CD4-positive, alpha-beta memory T cell (primary cell): Measurements from ENCODE around the gene FHL1. TPM values are rescaled to one million over a fixed set of nuclear protein-coding genes. Genes with fewer than 3 reads are reported as not detected.

Experiments used
- CTCF ChIA-PET: fragments of 350-600 bp; sonication (Branson Sonifier 250); formaldehyde crosslinking; loops from one replicate; lab custom pipeline; 2021; ENCODE audit warnings: inconsistent platforms; ENCODE audit not compliant: partially characterized antibody; lab: Charles Lee
- POLR2A ChIA-PET: fragments of 350-600 bp; sonication (Branson Sonifier 250); formaldehyde crosslinking; loops from one replicate; lab custom pipeline; 2021; ENCODE audit not compliant: partially characterized antibody; lab: Charles Lee
- DNase-seq, 5 donors: peaks; one replicate each; pipeline versions ENCODE4 v3.0.0 to v3.0.0-alpha.2; 2020 to 2022; ENCODE audit warnings: mixed read lengths in 1 of 5
- H3K27ac ChIP-seq: one replicate; pipeline ENCODE4 v1.7.0; 2013; ENCODE audit warnings: low read depth, low read length
- H3K27me3 ChIP-seq: 2 replicates; pipeline ENCODE4 v1.7.0; 2013; ENCODE audit warnings: mild to moderate bottlenecking, low read length, moderate library complexity; ENCODE audit not compliant: insufficient read depth
- H3K36me3 ChIP-seq: 2 replicates; pipeline ENCODE4 v1.7.0; 2013; ENCODE audit warnings: mild to moderate bottlenecking, low read length, moderate library complexity; ENCODE audit not compliant: insufficient read depth
- H3K4me1 ChIP-seq: 2 replicates; pipeline ENCODE4 v1.7.0; 2013; ENCODE audit warnings: mild to moderate bottlenecking, low read length, moderate library complexity; ENCODE audit not compliant: insufficient read depth
- H3K4me3 ChIP-seq, 2 donors: one replicate each; pipeline ENCODE4 v1.7.0; 2013; ENCODE audit warnings: low read length in 2 of 2, mild to moderate bottlenecking in 1 of 2
- H3K9me3 ChIP-seq, 2 donors: one replicate each; pipeline ENCODE4 v1.7.0; 2013; ENCODE audit warnings: low read length in 2 of 2, control low read depth in 1 of 2; ENCODE audit not compliant: control insufficient read depth in 1 of 2
- H3K27ac Mint-ChIP-seq, 7 donors: one replicate each; pipeline ENCODE4 v1.8.0; 2020 to 2021; ENCODE audit warnings: mixed read lengths in 7 of 7, mild to moderate bottlenecking in 6 of 7, inconsistent platforms in 3 of 7, moderate library complexity in 3 of 7
- H3K27me3 Mint-ChIP-seq, 2 donors: one replicate each; pipeline ENCODE4 v1.8.0; 2020 to 2021; ENCODE audit warnings: mixed read lengths in 2 of 2
- H3K36me3 Mint-ChIP-seq, 2 donors: one replicate each; pipeline ENCODE4 v1.8.0; 2020 to 2021; ENCODE audit warnings: mixed read lengths in 2 of 2, inconsistent platforms in 1 of 2, mild to moderate bottlenecking in 1 of 2
- H3K4me1 Mint-ChIP-seq, 4 donors: one replicate each; pipeline ENCODE4 v1.8.0; 2020 to 2021; ENCODE audit warnings: mixed read lengths in 4 of 4, mild to moderate bottlenecking in 1 of 4
- H3K4me3 Mint-ChIP-seq, 8 donors: one replicate each; pipeline ENCODE4 v1.8.0; 2020 to 2021; ENCODE audit warnings: mixed read lengths in 8 of 8, mild to moderate bottlenecking in 7 of 8, moderate library complexity in 6 of 8, inconsistent platforms in 3 of 8
- H3K9me3 Mint-ChIP-seq, 8 donors: one replicate each; pipeline ENCODE4 v1.8.0; 2020 to 2021; ENCODE audit warnings: mixed read lengths in 8 of 8, mild to moderate bottlenecking in 5 of 8, inconsistent platforms in 3 of 8, moderate library complexity in 1 of 8
- intact Hi-C: fragments of 100-400 bp; cut with micrococcal nuclease; formaldehyde crosslinking; loops from one replicate; pipeline ENCODE4 v1.15.1; 2023
- polyA plus RNA-seq, 2 donors: library from polyadenylated mRNA; unstranded; fragments of 300-500 nt; fragmentation: Illumina TruSeq; gene quantifications; one replicate each; pipeline ENCODE4 v1.2.3, GENCODE V29; 2021
- total RNA-seq, 2 experiments: library from RNA; stranded (reverse); gene quantifications; one replicate each; pipeline ENCODE4 v1.2.3, GENCODE V29; 2021

Gene FHL1
- total and polyA plus RNA-seq, 4 experiments from 2014 or later = 32.3 to 58.3 (median 44.1) TPM

- DNase-seq = no peak
These were observed 62.9 kb downstream of the FHL1 start for GRCh38 chrX:136210243-136210642.

GRCh38 chrX:136210806-136211205 is 63.5 kb downstream of the FHL1 start:
- H3K4me3 ChIP-seq = no peak overlapping the region
- Mint-ChIP-seq H3K36me3 (peaks cover 5 to 27% of the 10 kb centered on the region in 2 donors), H3K9me3 (no peaks in the 10 kb centered on the region), H3K4me3 (no peak overlapping the region), H3K27ac (no peak overlapping the region), H3K27me3 (no peaks in the 10 kb centered on the region), H3K4me1 (peaks cover 1 to 11% (median 6%) of the 10 kb centered on the region in 4 donors)
- no peak overlapping the region for H3K27ac ChIP-seq
- ChIA-PET CTCF (interaction anchor here (0.6 to 3.3 kb wide), 3 partner anchors 45 to 182 kb away, joined by 3 to 53 read pairs (median 9); no protein-coding TSS in a partner anchor), POLR2A (no interaction called here)
- no peak for DNase-seq
- no peaks in the 10 kb centered on the region for H3K36me3 ChIP-seq
- intact Hi-C loops = no loop called here
- H3K4me1 ChIP-seq = peaks cover 9% of the 10 kb centered on the region
- H3K27me3 ChIP-seq = no peaks in the 10 kb centered on the region
- no peaks in the 10 kb centered on the region for H3K9me3 ChIP-seq

More at GRCh38 chrX:136210243-136210642, 62.9 kb downstream of the FHL1 start:
- Mint-ChIP-seq H3K36me3 (peaks cover 5 to 27% of the 10 kb centered on the region in 2 donors), H3K4me1 (peaks cover 1 to 14% (median 10%) of the 10 kb centered on the region in 4 donors), H3K4me3 (no peak overlapping the region), H3K27me3 (no peaks in the 10 kb centered on the region), H3K27ac (peak overlapping the region in 2 of 7 donors; percentile 26 to 41), H3K9me3 (no peaks in the 10 kb centered on the region)
- intact Hi-C loops = no loop called here
- CTCF ChIA-PET = interaction anchor here (2.6 to 3.3 kb wide), 2 partner anchors 44 to 182 kb away, joined by 9 to 53 read pairs; no protein-coding TSS in a partner anchor
- no peaks in the 10 kb centered on the region for H3K27me3 ChIP-seq
- no peak overlapping the region for H3K27ac ChIP-seq
- POLR2A ChIA-PET = no interaction called here
- H3K4me1 ChIP-seq = peaks cover 15% of the 10 kb centered on the region
- no peaks in the 10 kb centered on the region for H3K36me3 ChIP-seq
- H3K9me3 ChIP-seq = no peaks in the 10 kb centered on the region
- H3K4me3 ChIP-seq = no peak overlapping the region

GRCh38 chrX:136211766-136212556 is 64.6 kb downstream of the FHL1 start:
- CTCF ChIA-PET = interaction anchor here (1.4 to 3.3 kb wide), 2 partner anchors 183 kb away, joined by 5 to 53 read pairs; no protein-coding TSS in a partner anchor
- H3K4me1 ChIP-seq = peaks cover 3% of the 10 kb centered on the region
- Mint-ChIP-seq H3K9me3 (no peaks in the 10 kb centered on the region), H3K36me3 (peaks cover 5 to 27% of the 10 kb centered on the region in 2 donors), H3K4me3 (no peak overlapping the region), H3K27ac (no peak overlapping the region), H3K27me3 (no peaks in the 10 kb centered on the region), H3K4me1 (peaks cover 0 to 7% (median 4%) of the 10 kb centered on the region in 4 donors)
- DNase-seq = no peak
- POLR2A ChIA-PET = no interaction called here
- no peak overlapping the region for H3K27ac ChIP-seq
- H3K4me3 ChIP-seq = no peak overlapping the region
- H3K9me3 ChIP-seq = no peaks in the 10 kb centered on the region
- no peaks in the 10 kb centered on the region for H3K27me3 ChIP-seq
- no peaks in the 10 kb centered on the region for H3K36me3 ChIP-seq
- intact Hi-C loops = no loop called here

GRCh38 chrX:136212557-136213111 is 65.3 kb downstream of the FHL1 start:
- no peak overlapping the region for H3K4me3 ChIP-seq
- peaks cover 3% of the 10 kb centered on the region for H3K4me1 ChIP-seq
- no peaks in the 10 kb centered on the region for H3K9me3 Mint-ChIP-seq
- no peaks in the 10 kb centered on the region for H3K27me3 ChIP-seq
- peak overlapping the region in 3 of 7 donors; percentile 30 to 69 (median 52) for H3K27ac Mint-ChIP-seq
- H3K9me3 ChIP-seq = no peaks in the 10 kb centered on the region
- H3K4me1 Mint-ChIP-seq = peaks cover 0 to 7% (median 4%) of the 10 kb centered on the region in 4 donors
- no peaks in the 10 kb centered on the region for H3K36me3 ChIP-seq
- POLR2A ChIA-PET = no interaction called here
- DNase-seq = no peak
- H3K4me3 Mint-ChIP-seq = no peak overlapping the region
- H3K27ac ChIP-seq = no peak overlapping the region
- CTCF ChIA-PET = interaction anchor here (1.4 kb wide), 1 partner anchor 184 kb away, joined by 5 read pairs; no protein-coding TSS in a partner anchor
- intact Hi-C loops = no loop called here
- peaks cover 0 to 23% of the 10 kb centered on the region in 2 donors for H3K36me3 Mint-ChIP-seq
- no peaks in the 10 kb centered on the region for H3K27me3 Mint-ChIP-seq

- no peak for DNase-seq
- H3K4me1 Mint-ChIP-seq = peaks cover 0 to 2% (median under 1%) of the 10 kb centered on the region in 4 donors
- Histone ChIP-seq H3K4me3 (no peak overlapping the region), H3K9me3 (no peaks in the 10 kb centered on the region), H3K27ac (no peak overlapping the region), H3K27me3 (no peaks in the 10 kb centered on the region), H3K36me3 (peaks cover 1% of the 10 kb centered on the region), H3K4me1 (no peaks in the 10 kb centered on the region)
- POLR2A ChIA-PET = no interaction called here
- no peak overlapping the region for H3K27ac Mint-ChIP-seq
- H3K9me3 Mint-ChIP-seq = no peaks in the 10 kb centered on the region
- H3K27me3 Mint-ChIP-seq = no peaks in the 10 kb centered on the region
- H3K4me3 Mint-ChIP-seq = no peak overlapping the region
- intact Hi-C loops = no loop called here
- CTCF ChIA-PET = no interaction called here
- H3K36me3 Mint-ChIP-seq = peaks cover 6 to 27% of the 10 kb centered on the region in 2 donors
These were observed 67.2 kb downstream of the FHL1 start for GRCh38 chrX:136214551-136214950.

GRCh38 chrX:136215559-136215958 is 68.2 kb downstream of the FHL1 start:
- POLR2A ChIA-PET = no interaction called here
- Histone ChIP-seq H3K36me3 (peaks cover 5% of the 10 kb centered on the region), H3K9me3 (no peaks in the 10 kb centered on the region), H3K4me3 (no peak overlapping the region), H3K27me3 (no peaks in the 10 kb centered on the region), H3K4me1 (no peaks in the 10 kb centered on the region), H3K27ac (no peak overlapping the region)
- no peaks in the 10 kb centered on the region for H3K27me3 Mint-ChIP-seq
- H3K4me1 Mint-ChIP-seq = no peaks in the 10 kb centered on the region
- no peak overlapping the region for H3K27ac Mint-ChIP-seq
- H3K4me3 Mint-ChIP-seq = no peak overlapping the region
- H3K9me3 Mint-ChIP-seq = no peaks in the 10 kb centered on the region
- CTCF ChIA-PET = no interaction called here
- DNase-seq = no peak
- peaks cover 7 to 26% of the 10 kb centered on the region in 2 donors for H3K36me3 Mint-ChIP-seq
- intact Hi-C loops = no loop called here

- no peaks in the 10 kb centered on the region for H3K9me3 Mint-ChIP-seq
- ChIA-PET POLR2A (no interaction called here), CTCF (no interaction called here)
- no peaks in the 10 kb centered on the region for H3K27me3 Mint-ChIP-seq
- H3K27ac Mint-ChIP-seq = no peak overlapping the region
- H3K27ac ChIP-seq = no peak overlapping the region
- H3K4me1 Mint-ChIP-seq = no peaks in the 10 kb centered on the region
- no peak for DNase-seq
- H3K36me3 Mint-ChIP-seq = peaks cover 15 to 37% of the 10 kb centered on the region in 2 donors
- no peaks in the 10 kb centered on the region for H3K9me3 ChIP-seq
- peaks cover 5% of the 10 kb centered on the region for H3K36me3 ChIP-seq
- no peaks in the 10 kb centered on the region for H3K27me3 ChIP-seq
- H3K4me1 ChIP-seq = no peaks in the 10 kb centered on the region
- no peak overlapping the region for H3K4me3 ChIP-seq
- H3K4me3 Mint-ChIP-seq = no peak overlapping the region
- intact Hi-C loops = no loop called here
These were observed 72.6 kb downstream of the FHL1 start for GRCh38 chrX:136219893-136220292.
